Effector memory CD4-positive, alpha-beta T cell (primary cell): Measurements from ENCODE around the gene SHISA9.
"Not testable (repeated sequence)": the region's sequence is repeated elsewhere in the genome, so short reads cannot be mapped to it uniquely, and the experiment has no call there.

Experiments
- DNase-seq, 3 donors: peaks; one replicate each; pipeline ENCODE4 v3.0.0-alpha.2; 2020
- H3K27ac ChIP-seq: 2 replicates; pipeline ENCODE4 v1.7.0; 2013; ENCODE audit warnings: mild to moderate bottlenecking, low read length, moderate library complexity; ENCODE audit not compliant: insufficient read depth, poor library complexity, severe bottlenecking
- H3K27me3 ChIP-seq: replicated peaks from 2 replicates; pipeline ENCODE4 v1.7.0; 2013; ENCODE audit warnings: mild to moderate bottlenecking, low read length; ENCODE audit not compliant: insufficient read depth, control insufficient read depth, poor library complexity, severe bottlenecking
- H3K36me3 ChIP-seq: 2 replicates; pipeline ENCODE4 v1.7.0; 2013; ENCODE audit warnings: mild to moderate bottlenecking, low read length, moderate library complexity; ENCODE audit not compliant: control insufficient read depth, insufficient read depth
- H3K4me1 ChIP-seq: 2 replicates; pipeline ENCODE4 v1.7.0; 2013; ENCODE audit warnings: low read length, mild to moderate bottlenecking; ENCODE audit not compliant: control insufficient read depth, insufficient read depth, poor library complexity, severe bottlenecking
- H3K4me3 ChIP-seq: 2 replicates; pipeline ENCODE4 v1.7.0; 2013; ENCODE audit warnings: low read length, low read depth, mild to moderate bottlenecking; ENCODE audit not compliant: insufficient read depth, poor library complexity, severe bottlenecking
- H3K9me3 ChIP-seq: 2 replicates; pipeline ENCODE4 v1.7.0; 2013; ENCODE audit warnings: mild to moderate bottlenecking, low read length, moderate library complexity; ENCODE audit not compliant: control insufficient read depth
- total RNA-seq, 3 donors: gene quantifications; one replicate each; lab custom pipeline; 2026; lab: John Stamatoyannopoulos, UW

Gene SHISA9
- 0 reads per million in 3 donors for total RNA-seq

GRCh38 chr16:12901597-12902461 lies at the start of gene SHISA9:
SHISA9 (plus strand) TSS chr16:12901598.
- DNase-seq: no peak

DNA sequence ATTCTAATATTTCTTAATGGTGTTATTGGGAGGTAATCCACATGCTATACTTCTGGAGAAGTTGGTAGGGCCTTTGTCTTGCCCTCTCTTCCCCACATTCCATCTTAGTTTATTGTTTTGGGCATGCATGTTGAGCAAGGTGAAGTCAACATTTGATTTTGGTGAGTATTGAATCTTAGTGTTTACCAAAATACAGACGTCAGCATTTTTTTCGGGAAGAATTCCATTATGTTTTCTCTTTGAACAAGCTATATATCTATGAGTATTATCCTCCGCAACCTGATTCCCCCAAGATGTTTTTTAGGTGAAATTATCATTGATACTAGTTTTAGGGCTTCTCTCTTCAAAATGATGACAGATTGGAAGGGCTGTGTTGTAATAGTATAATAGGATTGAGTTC lies 47.4 kb upstream of the SHISA9 start:
- Histone ChIP-seq H3K4me3 (no peak overlapping the region), H3K36me3 (no peaks in the 10 kb centered on the region), H3K9me3 (peaks cover 3% of the 10 kb centered on the region), H3K4me1 (no peaks in the 10 kb centered on the region), H3K27me3 (no peaks in the 10 kb centered on the region), H3K27ac (no peak overlapping the region)
- no peak for DNase-seq

More at GRCh38 chr16:12901597-12902461, at the start of gene SHISA9:
- H3K4me3 ChIP-seq: no peak within 1 kb of the TSS
- H3K36me3 ChIP-seq: no peaks in the 10 kb centered on the region
- H3K4me1 ChIP-seq: peaks cover 3% of the 10 kb centered on the region
- H3K9me3 ChIP-seq: no peaks in the 10 kb centered on the region
- H3K27ac ChIP-seq: no peak within 1 kb of the TSS
- H3K27me3 ChIP-seq: peaks cover 8% of the 10 kb centered on the region

DNA sequence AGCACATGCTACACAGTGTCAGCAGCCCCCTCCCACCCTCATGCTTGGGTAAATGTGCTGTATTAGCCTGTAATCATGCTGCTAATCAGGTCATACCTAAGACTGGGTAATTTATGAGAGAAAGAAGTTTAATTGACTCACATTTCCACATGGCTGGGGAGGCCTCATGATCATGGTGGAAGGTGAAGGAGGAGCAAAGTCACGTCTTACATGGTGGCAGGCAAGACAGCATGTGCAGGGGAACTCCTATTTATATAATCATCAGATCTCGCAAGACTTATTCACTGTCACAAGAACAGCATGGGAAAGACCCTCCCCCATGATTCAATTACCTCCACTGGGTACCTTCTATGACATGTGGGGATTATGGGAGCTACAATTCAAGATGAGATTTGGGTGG lies 44.0 kb upstream of the SHISA9 start:
- not testable (repeated sequence) for H3K36me3 ChIP-seq, H3K4me3 ChIP-seq, H3K27ac ChIP-seq, H3K9me3 ChIP-seq, H3K27me3 ChIP-seq, DNase-seq, H3K4me1 ChIP-seq

DNA sequence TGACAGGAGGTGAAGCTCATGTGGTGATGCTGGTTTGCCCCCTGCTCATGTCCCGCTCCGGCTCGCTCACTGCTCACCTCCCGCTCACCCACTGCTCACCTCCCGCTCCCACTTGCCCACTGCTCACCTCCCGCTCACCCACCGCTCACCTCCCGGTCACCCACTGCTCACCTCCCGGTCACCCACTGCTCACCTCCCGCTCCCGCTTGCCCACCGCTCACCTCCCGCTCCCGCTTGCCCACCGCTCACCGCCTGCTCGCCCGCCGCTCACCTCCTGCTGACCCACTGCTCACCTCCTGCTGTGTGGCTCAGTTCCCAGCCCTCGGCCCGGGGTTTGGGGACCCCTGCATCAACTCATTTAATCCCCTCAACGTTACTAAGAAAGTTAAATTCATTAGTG lies 39.1 kb upstream of the SHISA9 start:
- H3K4me1 ChIP-seq: no peaks in the 10 kb centered on the region
- no peak overlapping the region for H3K4me3 ChIP-seq
- DNase-seq: no peak
- peaks cover under 1% of the 10 kb centered on the region for H3K9me3 ChIP-seq
- no peaks in the 10 kb centered on the region for H3K27me3 ChIP-seq
- no peak overlapping the region for H3K27ac ChIP-seq
- no peaks in the 10 kb centered on the region for H3K36me3 ChIP-seq

GRCh38 chr16:12862941-12863340 lies 38.5 kb upstream of the SHISA9 start:
- Histone ChIP-seq H3K4me3 (no peak overlapping the region), H3K27me3 (no peaks in the 10 kb centered on the region), H3K9me3 (no peaks in the 10 kb centered on the region), H3K27ac (no peak overlapping the region), H3K36me3 (no peaks in the 10 kb centered on the region), H3K4me1 (no peaks in the 10 kb centered on the region)
- no peak for DNase-seq

GRCh38 chr16:12866981-12867551 lies 34.3 kb upstream of the SHISA9 start:
- Histone ChIP-seq H3K27me3 (no peaks in the 10 kb centered on the region), H3K4me1 (no peaks in the 10 kb centered on the region), H3K9me3 (no peaks in the 10 kb centered on the region), H3K36me3 (no peaks in the 10 kb centered on the region), H3K27ac (no peak overlapping the region), H3K4me3 (no peak overlapping the region)
- no peak for DNase-seq

GRCh38 chr16:12868169-12868568 lies 33.2 kb upstream of the SHISA9 start:
- H3K9me3 ChIP-seq: no peaks in the 10 kb centered on the region
- DNase-seq: no peak
- no peak overlapping the region for H3K4me3 ChIP-seq
- H3K27ac ChIP-seq: no peak overlapping the region
- H3K36me3 ChIP-seq: no peaks in the 10 kb centered on the region
- H3K4me1 ChIP-seq: no peaks in the 10 kb centered on the region
- H3K27me3 ChIP-seq: no peaks in the 10 kb centered on the region

GRCh38 chr16:12868788-12869187 lies 32.6 kb upstream of the SHISA9 start:
- Histone ChIP-seq H3K27me3 (no peaks in the 10 kb centered on the region), H3K4me3 (no peak overlapping the region), H3K27ac (no peak overlapping the region), H3K4me1 (no peaks in the 10 kb centered on the region), H3K36me3 (no peaks in the 10 kb centered on the region), H3K9me3 (no peaks in the 10 kb centered on the region)
- no peak for DNase-seq

GRCh38 chr16:12869698-12870427 lies 31.5 kb upstream of the SHISA9 start:
- Histone ChIP-seq H3K9me3 (no peaks in the 10 kb centered on the region), H3K4me3 (no peak overlapping the region), H3K36me3 (no peaks in the 10 kb centered on the region), H3K27me3 (no peaks in the 10 kb centered on the region), H3K27ac (no peak overlapping the region), H3K4me1 (no peaks in the 10 kb centered on the region)
- no peak for DNase-seq

DNA sequence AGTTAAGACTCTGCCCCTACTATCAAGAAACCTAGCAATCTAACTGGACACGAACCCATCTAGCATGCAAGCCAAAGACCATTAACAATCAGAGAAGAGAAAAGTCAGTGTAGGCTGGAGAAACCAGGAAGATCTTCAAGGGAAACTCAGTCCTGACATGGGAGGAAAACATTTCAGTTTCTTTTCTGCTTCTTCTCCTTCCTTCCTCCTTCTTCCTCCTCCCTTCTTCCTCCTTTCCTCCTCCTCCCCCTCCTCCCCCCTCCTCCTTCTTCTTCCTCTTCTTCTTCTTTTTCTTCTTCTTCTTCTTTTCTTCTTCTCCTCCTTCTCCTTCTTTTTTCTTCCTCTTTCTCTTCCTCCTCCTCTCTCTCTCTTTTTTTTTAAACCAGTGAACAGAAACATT lies 29.6 kb upstream of the SHISA9 start:
- Histone ChIP-seq H3K27ac (no peak overlapping the region), H3K27me3 (no peaks in the 10 kb centered on the region), H3K4me3 (no peak overlapping the region), H3K36me3 (no peaks in the 10 kb centered on the region), H3K9me3 (no peaks in the 10 kb centered on the region), H3K4me1 (no peaks in the 10 kb centered on the region)
- DNase-seq: no peak
